GM10266 (cell line): ENCODE results near the gene PILRA.
A peak's percentile ranks its signal among the peaks of the same experiment; 100 is the strongest.
"Not testable (repeated sequence)": the region's sequence is repeated elsewhere in the genome, so short reads cannot be mapped to it uniquely, and the experiment has no call there.

ENCODE experiments used
- DNase-seq: peaks from one replicate; pipeline ENCODE4 v3.0.0; 2012; ENCODE audit errors: extremely low spot score
- CTCF ChIP-seq: IDR thresholded peaks from 2 replicates; pipeline ENCODE4 v1.5.1; 2012; ENCODE audit warnings: mild to moderate bottlenecking, low read depth; ENCODE audit not compliant: control insufficient read depth, insufficient read depth; ENCODE audit errors: missing control alignments

PILRA gene

GRCh38 chr7:100373261-100373831 lies at the start of gene PILRA:
TSS of gene PILRA (plus strand) at chr7:100373487. CDS start at chr7:100373657, 170 bp downstream.
- no peak for DNase-seq
- TF ChIP-seq CTCF = no peak

- DNase-seq = not testable (repeated sequence)
Measured at GRCh38 chr7:100324194-100324593, 49.1 kb upstream of the PILRA start.

GRCh38 chr7:100325671-100326070 lies 47.6 kb upstream of the PILRA start:
- not testable (repeated sequence) for DNase-seq

- not testable (repeated sequence) for DNase-seq
Measured at GRCh38 chr7:100326914-100327313, 46.4 kb upstream of the PILRA start.

- DNase-seq = peak; percentile 85
Measured at GRCh38 chr7:100335566-100336466, 37.5 kb upstream of the PILRA start.

- DNase-seq = not testable (repeated sequence)
Measured at GRCh38 chr7:100338083-100338696, 35.1 kb upstream of the PILRA start.

- DNase-seq = not testable (repeated sequence)
Measured at GRCh38 chr7:100341286-100341685, 32.0 kb upstream of the PILRA start.

GRCh38 chr7:100342765-100343164 lies 30.5 kb upstream of the PILRA start:
- TF ChIP-seq CTCF = no peak
- DNase-seq = no peak

GRCh38 chr7:100344124-100344559 lies 29.1 kb upstream of the PILRA start:
- not testable (repeated sequence) for DNase-seq

- peak; percentile 54 for TF ChIP-seq CTCF
- DNase-seq = not testable (repeated sequence)
Measured at GRCh38 chr7:100344560-100345287, 28.6 kb upstream of the PILRA start.

GRCh38 chr7:100345288-100345672 lies 28.0 kb upstream of the PILRA start:
- peak; percentile 40 for TF ChIP-seq CTCF
- not testable (repeated sequence) for DNase-seq
